GM12875 (cell line): Measurements from ENCODE around the gene POU2F1.

ENCODE experiments used
- H3K4me3 ChIP-seq: one replicate; pipeline ENCODE4 v1.5.1; 2011; ENCODE audit warnings: low read depth, low read length, control low read depth
- TF ChIP-seq, protein P1 (sequence below): IDR thresholded peaks from 2 replicates; pipeline ENCODE4 v1.5.1; 2011; ENCODE audit warnings: low read depth, mild to moderate bottlenecking, control low read depth, inconsistent platforms, low read length, moderate library complexity, borderline replicate concordance; ENCODE audit not compliant: insufficient read depth

POU2F1 gene

GRCh38 chr1:167413328-167413727 is 192.6 kb downstream of the POU2F1 start:
- TF ChIP-seq, protein P1, sequence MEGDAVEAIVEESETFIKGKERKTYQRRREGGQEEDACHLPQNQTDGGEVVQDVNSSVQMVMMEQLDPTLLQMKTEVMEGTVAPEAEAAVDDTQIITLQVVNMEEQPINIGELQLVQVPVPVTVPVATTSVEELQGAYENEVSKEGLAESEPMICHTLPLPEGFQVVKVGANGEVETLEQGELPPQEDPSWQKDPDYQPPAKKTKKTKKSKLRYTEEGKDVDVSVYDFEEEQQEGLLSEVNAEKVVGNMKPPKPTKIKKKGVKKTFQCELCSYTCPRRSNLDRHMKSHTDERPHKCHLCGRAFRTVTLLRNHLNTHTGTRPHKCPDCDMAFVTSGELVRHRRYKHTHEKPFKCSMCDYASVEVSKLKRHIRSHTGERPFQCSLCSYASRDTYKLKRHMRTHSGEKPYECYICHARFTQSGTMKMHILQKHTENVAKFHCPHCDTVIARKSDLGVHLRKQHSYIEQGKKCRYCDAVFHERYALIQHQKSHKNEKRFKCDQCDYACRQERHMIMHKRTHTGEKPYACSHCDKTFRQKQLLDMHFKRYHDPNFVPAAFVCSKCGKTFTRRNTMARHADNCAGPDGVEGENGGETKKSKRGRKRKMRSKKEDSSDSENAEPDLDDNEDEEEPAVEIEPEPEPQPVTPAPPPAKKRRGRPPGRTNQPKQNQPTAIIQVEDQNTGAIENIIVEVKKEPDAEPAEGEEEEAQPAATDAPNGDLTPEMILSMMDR = no peak

DNA sequence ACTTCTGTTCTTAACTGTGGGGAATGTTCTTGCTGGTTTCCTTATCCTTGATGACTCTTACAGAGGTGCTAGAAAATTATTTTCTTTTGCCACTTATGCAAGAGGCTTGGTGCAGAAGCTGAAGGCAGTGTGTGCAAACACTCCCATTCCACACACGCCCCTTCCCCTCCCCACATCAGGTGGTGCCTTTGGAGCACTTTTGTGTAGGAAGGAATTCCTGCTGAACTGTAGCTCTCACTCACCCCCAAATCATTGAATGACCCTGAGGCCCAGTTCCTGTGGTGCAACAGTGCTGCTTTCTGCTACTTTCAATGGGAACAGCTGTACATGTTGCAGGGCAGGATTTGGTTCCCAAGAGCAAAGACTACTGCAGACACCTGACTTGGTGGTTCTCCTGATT is 195.8 kb downstream of the POU2F1 start:
- no peak overlapping the region for H3K4me3 ChIP-seq
- TF ChIP-seq, protein P1 = no peak

More at GRCh38 chr1:167413328-167413727, 192.6 kb downstream of the POU2F1 start:
- no peak overlapping the region for H3K4me3 ChIP-seq

- TF ChIP-seq, protein P1 = no peak
- H3K4me3 ChIP-seq = no peak overlapping the region
These were observed 197.7 kb downstream of the POU2F1 start for GRCh38 chr1:167418391-167418790.

- TF ChIP-seq, protein P1 = no peak
- no peak overlapping the region for H3K4me3 ChIP-seq
These were observed 198.6 kb downstream of the POU2F1 start for GRCh38 chr1:167419245-167419644.

DNA sequence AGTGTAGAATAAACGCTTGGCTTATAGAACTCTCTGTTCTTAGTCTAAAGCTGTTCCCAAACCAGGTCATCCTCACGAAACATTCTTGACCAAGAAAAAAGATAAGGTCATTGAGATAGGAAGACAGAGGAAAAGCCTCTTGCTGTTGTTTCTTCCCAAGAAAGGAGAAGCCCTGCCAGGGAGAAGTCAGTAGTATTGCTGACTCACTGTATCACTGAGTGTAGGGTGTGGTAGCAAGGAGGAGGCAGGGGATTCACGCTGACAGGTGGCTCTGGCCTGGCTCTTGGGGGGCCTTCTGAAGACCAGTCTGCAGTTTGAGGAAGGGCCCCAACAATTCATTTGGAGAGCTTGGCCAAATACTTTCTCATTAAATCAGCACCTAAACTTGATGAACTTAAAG is 199.8 kb downstream of the POU2F1 start:
- TF ChIP-seq, protein P1 = no peak
- H3K4me3 ChIP-seq = no peak overlapping the region

DNA sequence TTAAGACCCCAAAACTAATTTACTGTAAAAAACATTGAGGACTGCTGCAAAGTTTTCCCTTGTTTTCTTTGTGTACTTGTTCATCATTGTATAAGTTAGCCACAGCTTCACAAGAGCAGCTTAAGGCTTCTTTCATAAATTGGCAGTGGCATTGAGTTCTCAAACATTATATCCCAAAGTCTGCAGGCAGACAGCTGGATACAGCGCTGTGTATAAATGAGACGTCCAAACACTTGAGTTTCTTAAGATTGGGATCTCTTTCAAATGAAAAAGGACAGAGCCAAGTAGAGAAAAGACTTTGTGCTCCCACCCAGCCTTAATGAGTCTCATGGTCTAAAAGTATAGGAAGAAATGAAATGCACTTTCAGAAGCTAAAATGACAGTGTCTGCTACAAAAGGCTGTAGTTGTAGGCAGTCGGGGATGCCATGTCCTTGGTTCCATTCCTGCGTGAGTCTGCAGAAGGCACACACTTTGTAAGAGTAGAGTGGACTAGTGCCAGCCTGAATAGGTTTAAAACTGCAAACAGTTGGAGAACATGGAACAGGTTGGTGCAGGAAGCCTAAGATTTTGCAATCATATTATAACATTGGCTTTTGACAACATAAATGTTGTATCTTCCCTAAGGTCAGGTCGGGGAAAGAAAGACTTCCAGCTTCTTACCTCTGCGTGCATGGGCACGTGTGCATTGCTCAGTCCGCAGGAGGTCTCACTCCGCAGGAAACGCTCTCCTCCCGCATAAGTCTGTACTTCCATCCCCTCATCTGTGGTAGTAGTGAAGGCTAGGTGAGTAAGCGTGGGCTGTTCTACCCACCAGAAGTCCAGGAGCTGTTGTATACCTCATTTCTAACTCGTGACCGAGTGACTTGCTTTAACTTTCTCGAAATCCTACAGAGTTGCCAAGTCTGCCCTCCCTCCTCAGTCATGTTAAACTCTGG is 203.3 kb downstream of the POU2F1 start:
- H3K4me3 ChIP-seq = no peak overlapping the region
- TF ChIP-seq, protein P1 = no peak

GRCh38 chr1:167425482-167425881 is 204.8 kb downstream of the POU2F1 start:
- TF ChIP-seq, protein P1 = no peak
- H3K4me3 ChIP-seq = no peak overlapping the region
